Right ventricle myocardium inferior (tissue), 1 donor: ENCODE data around the gene VARS1. TPM values are rescaled to one million over a fixed set of nuclear protein-coding genes. Genes with fewer than 3 reads are reported as not detected.

Experiments used
- ATAC-seq: fragments of 200-7000 bp; cut with Tn5 transposase; one replicate; pipeline ENCODE4 v1.9.1; 2020; ENCODE audit warnings: mild to moderate bottlenecking, moderate library complexity
- DNase-seq: peaks from one replicate; pipeline ENCODE4 v3.0.0; 2021; ENCODE audit errors: missing footprints
- intact Hi-C: fragments of 100-400 bp; cut with DNase I; formaldehyde crosslinking; loops from one replicate; pipeline ENCODE4 v1.11.0; 2022
- total RNA-seq: library from RNA; stranded (reverse); fragmentation: NEBNext Ultra II Directional; extraction: Animal tissue kit (Norgen Biotek cat#: 25700); gene quantifications from one replicate; pipeline ENCODE4 v1.2.1, GENCODE V29; 2021
- donor health status: DM: no; HTN: yes; CAD: no; lungs with severe emphysema.

The VARS1 gene
- total RNA-seq, 1 donor from 2014 or later: 29.7 TPM

DNA sequence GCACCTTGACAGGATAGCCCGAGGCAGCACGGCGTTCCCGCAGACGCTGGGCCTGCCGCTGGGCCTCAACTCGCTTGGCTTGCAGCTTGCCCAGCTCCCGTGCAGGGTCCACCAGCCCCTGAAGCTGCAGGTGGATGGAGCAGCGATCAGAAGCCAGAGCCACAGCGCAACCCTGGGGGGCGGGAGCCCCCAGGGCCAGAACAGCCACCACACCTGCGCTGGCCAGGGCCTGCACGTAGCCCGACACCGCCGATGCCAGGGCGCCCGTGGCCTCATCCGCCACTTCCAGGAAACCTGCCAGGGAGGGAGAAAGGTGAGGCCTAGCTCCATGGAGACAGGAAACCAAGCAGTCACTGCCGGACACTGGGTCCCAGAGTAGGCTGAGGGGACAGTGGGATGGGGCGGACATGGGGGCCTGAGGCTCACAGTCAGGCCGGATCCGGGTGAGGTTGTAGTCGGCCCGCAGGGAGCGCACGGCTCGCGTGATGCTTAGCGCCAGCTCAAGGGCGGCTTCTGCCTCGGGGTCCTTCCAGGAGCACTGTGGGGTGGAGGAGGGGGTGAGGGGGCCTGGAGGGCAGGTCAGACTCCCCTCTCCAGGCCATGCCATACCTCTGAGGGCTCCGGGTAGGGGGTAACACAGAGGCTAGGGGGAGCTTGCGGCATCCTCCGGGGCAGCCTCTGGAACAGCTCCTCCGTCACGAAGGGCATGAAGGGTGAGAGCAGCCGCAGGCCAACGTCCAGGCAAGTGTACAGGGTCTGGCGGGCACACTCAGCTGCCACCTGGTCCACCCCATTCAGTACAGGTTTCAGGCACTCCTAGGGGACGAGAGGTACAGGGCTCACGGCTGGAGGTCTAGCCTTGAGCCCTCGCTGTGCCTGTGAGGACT lies 16.3 kb downstream of the VARS1 start:
- intact Hi-C loops: no loop called here
- peak; percentile 53 for DNase-seq

DNA sequence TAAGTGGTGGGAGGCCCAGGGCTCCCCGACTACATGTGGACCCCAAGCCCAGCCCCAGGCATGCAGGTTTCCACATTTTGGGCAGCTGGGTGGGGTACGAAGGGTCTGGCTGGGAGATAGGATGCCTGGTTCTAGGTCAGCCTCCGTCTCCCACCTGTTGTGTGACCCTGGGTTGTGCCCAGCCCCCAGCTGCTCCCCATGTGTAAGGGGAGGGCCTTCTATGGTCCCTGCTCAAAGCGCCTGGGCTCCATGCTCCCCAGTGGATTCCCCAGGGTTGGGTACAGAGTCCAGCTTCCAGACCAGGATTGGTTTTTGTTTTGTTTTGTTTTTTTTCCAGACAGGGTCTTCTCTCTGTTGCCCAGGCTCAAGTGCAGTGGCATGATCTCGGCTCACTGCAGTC lies 17.4 kb downstream of the VARS1 start:
- ATAC-seq: no peak
- intact Hi-C loops: no loop called here
- DNase-seq: no peak

More for the DNA sequence above, 16.3 kb downstream of the VARS1 start:
- ATAC-seq: no peak

DNA sequence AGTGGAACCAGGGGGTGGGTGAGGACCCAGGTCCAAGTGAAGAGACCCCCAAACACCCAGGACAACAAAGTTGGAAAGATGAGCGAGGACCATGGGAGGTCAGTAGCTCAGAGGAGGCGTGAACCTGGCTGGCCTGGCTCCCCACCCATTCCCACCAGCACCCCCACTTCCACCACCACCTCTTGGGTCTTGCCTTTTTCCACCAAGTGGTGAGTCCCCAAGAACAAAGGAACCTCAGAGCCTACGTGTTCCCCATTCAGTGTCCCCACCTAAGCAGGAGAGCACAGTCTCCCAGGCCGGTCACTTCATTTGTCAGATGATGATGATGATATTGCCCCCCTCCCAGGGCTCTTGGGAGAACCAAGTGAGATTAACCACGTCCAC lies 17.9 kb downstream of the VARS1 start:
- DNase-seq: no peak
- ATAC-seq: no peak
- intact Hi-C loops: no loop called here

DNA sequence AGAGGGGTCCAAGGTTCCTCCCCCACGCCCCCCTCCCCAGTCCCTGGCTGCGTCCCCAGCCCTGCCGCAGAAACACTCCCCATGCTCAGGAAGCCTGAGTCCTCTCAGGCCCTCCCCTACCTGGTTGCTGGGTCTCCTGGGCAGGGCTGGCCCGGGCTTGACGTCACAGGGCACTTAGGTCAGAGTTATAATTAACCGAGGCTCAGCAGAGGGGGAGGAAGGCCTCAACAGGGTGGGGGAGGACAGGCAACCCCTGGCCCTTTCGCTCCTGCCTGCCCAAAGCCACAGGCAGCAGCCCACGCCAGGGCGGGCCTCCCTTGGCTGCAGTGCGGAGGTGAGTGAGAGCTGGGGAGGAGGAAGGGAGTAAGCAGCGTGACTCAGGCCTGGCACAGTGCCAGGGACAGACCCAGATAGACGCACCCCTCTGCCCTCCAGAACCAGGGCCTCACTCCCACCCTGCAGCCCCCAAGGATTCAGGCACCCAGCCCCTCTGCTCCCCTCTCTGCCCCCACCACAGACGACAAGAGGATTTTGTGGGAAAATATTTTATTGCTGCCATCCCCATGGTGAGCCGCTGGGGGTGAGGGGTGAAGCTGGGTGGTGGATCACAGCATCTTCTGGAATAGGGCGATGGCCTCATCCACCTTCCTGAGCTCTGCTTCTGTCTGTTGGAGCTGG lies 18.4 kb downstream of the VARS1 start, which contains the start of gene VWA7:
TSS of gene VWA7 (minus strand) at position 340 of the 678 bp plus-strand sequence. CDS start 549 bp downstream, outside the sequence.
- DNase-seq: peak; percentile 85
- ATAC-seq: peak; percentile 81
- intact Hi-C loops: no loop called here

DNA sequence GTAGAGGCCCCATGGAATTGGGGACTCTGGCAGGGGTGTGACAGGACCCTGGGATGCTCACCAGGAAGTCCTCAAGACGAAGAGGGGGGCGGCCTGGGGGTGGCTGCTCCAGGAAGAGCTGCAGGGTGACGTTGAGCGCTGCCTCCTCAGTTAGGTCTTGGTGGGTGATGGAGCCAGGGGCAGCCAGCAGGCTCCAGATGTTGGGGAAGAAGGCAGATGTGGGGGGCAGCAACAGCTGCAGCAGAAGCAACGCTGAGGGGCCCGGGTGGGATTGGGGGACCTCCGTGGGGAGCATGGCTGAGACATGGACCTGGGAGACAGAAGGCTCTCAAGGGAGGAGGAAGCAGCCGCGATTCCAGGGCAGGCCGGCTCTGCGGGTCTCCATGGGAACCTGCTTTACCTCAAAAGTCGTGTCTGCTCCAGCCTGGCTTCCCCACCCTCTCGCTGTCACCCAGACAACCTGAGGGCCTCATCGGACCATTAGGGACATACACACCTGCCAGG lies 19.0 kb downstream of the VARS1 start:
- intact Hi-C loops: no loop called here
- peak; percentile 64 for DNase-seq
- ATAC-seq: peak; percentile 10

DNA sequence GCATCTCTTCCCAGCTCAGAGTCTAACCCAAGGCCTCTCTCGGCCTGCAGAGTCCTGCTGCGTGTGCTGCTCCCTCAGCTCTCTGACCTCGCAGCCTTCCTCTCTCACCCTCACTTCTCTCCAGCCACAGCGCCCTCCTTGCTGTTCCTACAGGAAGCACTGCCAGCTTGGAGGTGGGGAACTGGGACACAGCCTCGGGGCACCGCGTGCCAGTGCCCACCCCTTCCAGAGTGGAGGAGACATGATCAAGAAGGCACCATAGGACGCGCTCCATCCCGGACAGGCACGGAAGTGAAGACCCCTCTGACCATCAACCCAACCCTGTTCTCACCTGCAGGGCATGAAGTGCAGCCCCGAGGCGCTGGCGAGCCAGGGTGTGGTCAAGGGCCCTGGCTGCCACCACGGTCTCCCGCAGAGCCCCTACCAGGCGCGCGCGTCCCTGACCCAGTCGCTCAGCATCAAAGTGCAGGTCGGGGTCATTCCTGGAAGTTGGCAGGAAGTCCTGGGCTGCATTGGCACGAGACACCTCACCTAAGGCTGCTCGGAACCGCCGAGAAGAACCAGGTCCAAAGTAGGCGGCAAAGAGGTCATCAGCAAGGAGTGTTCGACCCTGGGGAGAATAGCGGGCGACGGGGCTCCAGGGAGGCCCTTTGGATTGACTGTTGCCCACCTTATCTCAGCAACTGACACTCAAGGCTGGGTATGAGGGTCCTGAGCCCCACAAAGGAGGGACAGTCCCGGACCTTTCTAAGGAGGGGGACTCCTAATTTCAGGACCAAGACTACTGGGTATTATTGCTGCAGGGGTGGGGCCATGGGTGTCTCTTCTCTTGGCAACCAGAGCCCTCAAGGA lies 19.7 kb downstream of the VARS1 start:
- DNase-seq: peak; percentile 66
- intact Hi-C loops: no loop called here
- ATAC-seq: no peak

DNA sequence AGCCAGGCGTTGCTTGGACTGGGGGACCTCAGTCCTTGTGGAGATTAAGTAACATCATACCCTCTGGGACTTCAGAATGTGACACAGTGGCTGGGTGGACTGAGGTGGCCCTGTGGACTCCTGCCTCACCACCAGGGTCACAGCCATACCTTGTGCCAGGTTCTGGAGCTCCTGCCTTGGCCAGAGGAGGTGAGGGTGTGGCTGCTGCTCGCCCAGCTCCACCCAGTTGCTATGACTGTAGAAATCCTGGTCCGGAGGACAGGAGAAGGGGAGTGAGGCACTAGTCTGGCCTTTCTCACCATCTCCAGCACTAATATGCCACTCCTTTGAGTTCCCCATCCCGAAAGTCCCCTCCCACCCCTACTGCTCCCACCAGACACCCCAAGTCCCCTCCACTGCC lies 20.4 kb downstream of the VARS1 start:
- intact Hi-C loops: no loop called here
- no peak for ATAC-seq
- no peak for DNase-seq

DNA sequence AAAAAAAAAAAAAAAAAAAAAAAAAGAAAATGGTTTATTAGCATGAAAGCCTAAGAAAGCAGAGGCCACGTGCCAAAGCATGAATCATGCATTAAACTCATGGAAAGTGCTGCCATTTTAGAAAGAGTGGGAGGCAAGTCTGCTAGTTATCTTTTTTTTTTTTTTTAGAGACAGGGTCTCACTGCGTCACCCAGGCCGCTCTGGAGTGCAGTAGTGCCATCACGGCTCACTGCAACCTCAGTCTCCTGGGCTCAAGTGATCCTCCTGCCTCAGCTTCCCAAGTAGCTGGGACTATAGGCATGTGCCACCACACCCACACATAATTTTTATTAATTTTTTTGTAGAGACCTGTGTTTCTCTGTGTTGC lies 23.6 kb downstream of the VARS1 start:
- ATAC-seq: no peak
- intact Hi-C loops: no loop called here
- no peak for DNase-seq

DNA sequence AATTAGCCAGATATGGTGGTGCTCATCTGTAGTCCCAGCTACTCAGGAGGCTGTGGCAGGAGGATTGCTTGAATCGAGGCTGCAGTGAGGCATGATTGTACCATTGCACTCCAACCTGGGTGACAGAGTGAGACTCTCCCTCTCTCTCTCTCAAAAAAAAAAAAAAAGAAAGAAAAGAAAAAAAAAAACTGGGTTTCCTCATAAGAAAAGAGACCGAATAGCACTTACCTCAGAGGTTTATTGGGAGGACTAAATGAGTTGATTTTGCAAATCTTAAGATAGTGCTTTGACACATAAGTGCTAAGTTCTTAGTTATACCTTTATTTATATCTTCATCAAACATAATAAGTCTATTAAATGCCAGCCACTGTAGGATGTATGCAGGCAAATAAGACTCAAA lies 24.7 kb downstream of the VARS1 start:
- intact Hi-C loops: no loop called here
- ATAC-seq: no peak
- DNase-seq: no peak

DNA sequence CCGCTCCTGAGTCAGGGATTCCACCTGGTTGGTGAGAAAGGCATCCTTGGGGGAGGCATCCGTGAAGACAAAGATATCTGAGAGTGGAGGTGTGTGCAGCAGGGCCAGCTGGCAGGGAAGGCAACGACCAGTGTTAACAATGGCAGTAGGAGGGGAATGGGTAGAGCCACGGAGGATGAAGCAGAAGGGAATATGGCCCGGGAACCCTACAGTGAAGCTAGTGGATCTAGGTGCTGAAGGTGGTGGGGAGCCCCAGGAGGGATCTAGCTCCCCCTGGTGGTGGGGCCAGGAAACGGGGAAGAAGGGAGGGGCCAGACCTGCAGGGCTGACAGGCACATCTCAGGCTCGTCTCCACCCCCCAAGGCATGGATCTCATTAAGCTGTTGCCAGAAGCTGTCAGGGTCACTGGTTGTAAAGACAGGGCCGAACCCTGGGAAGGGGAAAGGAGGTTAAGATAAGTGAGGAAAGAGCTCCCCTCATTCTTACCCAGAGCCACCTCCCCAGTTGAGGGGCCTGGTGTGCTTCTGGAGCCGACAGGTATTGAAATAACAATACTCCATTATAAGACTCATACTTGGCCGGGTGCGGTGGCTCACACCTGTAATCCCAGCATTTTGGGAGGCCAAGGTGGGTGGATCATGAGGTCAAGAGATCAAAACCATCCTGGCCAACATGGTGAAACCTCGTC lies 25.7 kb downstream of the VARS1 start:
- DNase-seq: peak; percentile 90
- ATAC-seq: peak; percentile 70
- intact Hi-C loops: loop anchor here (2.0 kb wide), 2 partner anchors 41 to 89 kb away; partner anchors contain the start of genes DDAH2 and LY6G5C

DNA sequence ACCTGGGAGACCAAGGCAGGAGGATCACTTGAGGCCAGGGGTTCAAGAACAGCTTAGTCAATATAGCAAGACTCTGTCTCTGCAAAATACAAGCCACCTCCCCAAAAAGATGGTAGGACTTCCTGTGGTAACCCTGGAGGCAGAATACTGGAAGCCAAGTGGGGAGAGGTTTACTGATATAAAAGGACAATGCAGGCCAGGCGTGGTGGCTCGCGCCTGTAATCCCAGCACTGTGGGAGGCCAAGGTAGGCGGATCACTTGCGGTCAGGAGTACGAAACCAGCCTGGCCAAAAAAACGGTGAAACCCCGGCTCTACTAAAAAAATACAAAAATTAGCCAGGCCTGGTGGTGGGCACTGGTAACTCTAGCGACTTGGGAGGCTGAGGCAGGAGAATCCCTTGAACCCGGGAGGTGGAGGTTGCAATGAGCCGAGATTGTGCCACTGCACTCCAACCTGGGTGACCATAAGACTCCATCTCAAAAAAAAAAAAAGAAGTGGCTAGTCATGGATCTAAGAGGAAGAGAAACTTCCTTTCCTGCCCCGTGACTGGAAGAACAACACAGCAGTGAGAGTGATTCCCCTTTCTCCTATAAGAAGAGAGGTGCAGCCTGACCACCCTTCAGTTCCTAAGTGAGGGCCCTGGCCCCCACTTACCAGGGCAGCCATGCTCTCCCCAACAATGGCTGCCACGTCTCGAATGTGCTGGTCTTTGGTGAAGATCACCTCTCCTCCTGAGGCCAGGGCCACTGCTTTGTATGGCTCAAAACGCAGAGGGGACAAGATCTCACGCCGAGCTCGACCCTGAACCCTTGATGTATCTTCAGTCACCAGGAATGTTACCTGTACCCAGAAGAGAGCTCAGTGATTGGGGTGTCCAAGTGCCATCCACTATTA lies 26.9 kb downstream of the VARS1 start:
- intact Hi-C loops: loop anchor here (2.0 kb wide), 2 partner anchors 40 to 88 kb away; partner anchors contain the start of genes DDAH2 and LY6G5C
- no peak for ATAC-seq
- no peak for DNase-seq

DNA sequence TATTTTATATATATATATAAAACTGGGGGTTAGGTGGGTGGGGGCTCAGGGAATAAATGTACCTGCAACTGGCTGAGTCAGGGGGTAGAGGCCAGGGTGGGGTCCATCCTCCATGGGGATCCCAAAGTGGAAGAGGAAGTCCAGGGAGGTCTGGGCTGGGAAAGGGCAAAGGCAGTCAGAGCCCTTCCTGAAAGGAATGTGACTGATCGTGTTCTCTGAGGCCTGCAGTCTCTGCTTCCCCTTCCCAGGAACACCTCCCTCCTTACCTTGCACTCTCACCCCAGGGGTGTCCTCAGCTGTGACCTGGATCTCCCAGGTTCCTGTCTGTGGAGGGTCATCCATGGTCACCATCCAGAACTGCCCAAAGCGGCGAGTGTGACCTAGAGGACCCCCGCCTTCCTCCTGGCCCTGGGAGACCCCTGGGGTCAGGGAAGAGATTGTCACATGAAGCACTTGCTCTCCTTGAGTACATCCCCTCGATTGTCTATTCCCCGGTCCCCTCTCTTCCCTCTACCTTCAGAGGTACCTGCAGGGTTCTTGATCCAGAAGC lies 28.4 kb downstream of the VARS1 start:
- intact Hi-C loops: no loop called here
- DNase-seq (no peak), ATAC-seq (no peak)

DNA sequence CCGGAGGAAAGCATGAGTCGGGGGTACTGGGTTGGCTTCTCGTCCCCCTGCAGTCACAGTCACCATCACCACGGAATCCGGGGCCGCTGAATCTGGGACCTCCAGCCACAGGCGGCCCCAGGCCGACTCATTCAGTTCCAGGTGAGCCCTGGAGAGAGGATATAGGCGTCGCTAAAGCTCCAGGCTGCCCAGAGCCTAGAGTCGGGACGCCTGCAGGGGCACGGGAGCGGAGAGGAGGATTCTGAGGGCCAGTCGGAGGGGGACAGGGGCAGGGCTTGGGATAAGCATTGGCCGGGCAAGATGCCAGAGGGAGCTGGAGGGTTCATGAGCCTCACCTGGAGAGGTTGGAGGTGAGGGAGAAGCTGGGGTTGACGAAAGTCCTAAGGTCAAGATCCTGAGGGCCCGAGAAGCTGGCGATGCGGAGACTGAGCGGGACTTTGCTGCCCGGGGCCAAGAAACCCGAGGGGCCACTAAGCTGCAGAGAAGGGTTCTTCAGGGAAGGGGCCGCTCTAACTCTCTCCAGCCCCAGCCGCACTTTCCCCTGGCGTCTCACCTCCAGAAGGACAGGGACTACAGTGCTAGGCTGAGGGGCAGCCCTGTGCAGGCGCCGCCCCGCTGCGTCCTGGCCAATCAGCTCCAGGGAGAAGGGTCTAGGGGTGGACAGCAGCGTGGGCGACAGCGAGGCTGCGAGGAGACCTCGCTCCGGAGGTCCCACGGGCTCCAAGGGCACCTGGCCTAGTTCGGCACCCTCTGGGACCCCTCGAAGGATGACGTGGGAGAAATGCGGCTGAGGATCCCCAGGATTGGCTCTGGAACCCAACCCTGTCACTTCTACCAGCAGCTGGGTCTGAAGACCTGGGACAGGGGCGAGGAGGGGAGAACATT lies 29.4 kb downstream of the VARS1 start:
- intact Hi-C loops: no loop called here
- peak; percentile 65 for DNase-seq
- peak; percentile 51 for ATAC-seq

DNA sequence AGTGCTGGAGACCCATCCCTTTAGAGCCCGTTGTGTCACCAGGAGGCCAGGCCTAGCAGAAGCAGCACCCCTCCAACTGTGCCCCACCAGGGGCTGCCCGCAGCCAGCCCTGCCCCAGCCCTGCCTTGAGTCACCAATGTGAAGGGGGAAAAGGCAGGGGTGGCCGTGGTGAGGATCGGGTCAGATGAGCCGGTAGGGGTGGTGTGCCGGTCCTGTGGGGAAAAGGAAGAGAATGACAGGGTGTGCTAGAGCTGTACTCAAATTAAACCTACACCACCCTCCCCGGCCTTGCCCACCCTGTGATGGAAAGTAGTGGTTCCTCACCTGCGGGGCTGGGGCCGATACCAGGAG lies 30.0 kb downstream of the VARS1 start:
- intact Hi-C loops: no loop called here
- peak; percentile 56 for DNase-seq
- no peak for ATAC-seq

DNA sequence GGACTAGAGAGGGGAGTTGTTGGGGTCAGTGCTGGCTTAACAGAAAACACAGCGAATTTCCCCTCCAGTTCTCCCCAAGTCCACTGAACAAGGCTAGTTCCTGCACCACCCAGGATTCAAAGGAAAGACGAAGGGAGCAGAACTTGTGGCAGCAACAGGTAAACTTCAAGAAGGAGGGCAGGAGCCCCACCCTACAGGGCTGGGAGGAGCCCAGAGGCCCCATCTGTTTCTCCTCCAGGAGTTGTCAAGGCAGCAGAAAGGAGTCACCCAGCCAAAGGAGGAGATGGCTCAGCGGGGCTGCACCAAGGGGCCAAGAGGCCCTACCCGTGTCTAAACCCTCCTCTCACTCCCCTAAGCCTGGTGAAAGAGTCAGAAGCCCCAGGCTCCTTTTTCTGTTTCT lies 31.4 kb downstream of the VARS1 start:
- intact Hi-C loops: no loop called here

DNA sequence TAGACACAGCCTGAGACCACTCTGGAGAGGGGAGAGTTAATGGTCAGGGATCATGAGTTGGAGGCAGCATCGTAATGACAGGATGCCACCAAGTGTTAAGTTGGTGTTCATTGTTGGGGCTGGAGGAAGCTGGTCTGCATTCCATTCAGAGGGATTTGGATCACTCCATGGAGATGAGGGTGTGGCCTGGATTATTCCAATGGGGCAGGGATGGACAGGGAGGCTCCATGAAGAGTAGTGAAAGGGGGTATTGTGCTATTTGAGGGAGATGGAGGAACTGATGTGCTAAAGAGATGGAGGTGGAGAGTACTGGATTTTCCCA lies 32.0 kb downstream of the VARS1 start:
- DNase-seq: no peak
- peak; percentile 16 for ATAC-seq
- intact Hi-C loops: no loop called here

More for the DNA sequence above, 31.4 kb downstream of the VARS1 start:
- peak; percentile 8 for DNase-seq
- ATAC-seq: no peak
